ENCODE measurements around the gene DHRS1.

- TF ChIP-seq CTCF (optimal IDR thresholded peaks at IDR 0.05 in 1 of 3, IDR thresholded peaks at IDR 0.05 in 1 of 3, conservative IDR thresholded peaks at IDR 0.05 in 1 of 3; ENCODE audit: extremely low read depth in 1 of 3, insufficient read depth in 2 of 3, low read length in 3 of 3) (no peak), EZH2 (IDR thresholded peaks at IDR 0.05; ENCODE audit: low read length) (no peak)
Observed at GRCh38 chr14:24307156-24307574, 7.6 kb upstream of the DHRS1 start.

Measured in keratinocyte (primary cell).